AG04450 (cell line): ENCODE data around the gene CELA2A. TPM values are rescaled to one million over a fixed set of nuclear protein-coding genes. Genes with fewer than 3 reads are reported as not detected.

ENCODE experiments used
- CTCF ChIA-PET: fragments of 300-600, 350-600 bp; formaldehyde crosslinking; extraction: SDS; loops from one replicate; lab custom pipeline; 2022; ENCODE audit warnings: antibody characterized with exemption, inconsistent platforms; lab: Charles Lee
- POLR2A ChIA-PET: fragments of 350-600 bp; formaldehyde crosslinking; extraction: SDS; loops from one replicate; lab custom pipeline; 2021; ENCODE audit warnings: antibody characterized with exemption, inconsistent platforms; lab: Yijun Ruan, JAX
- DNase-seq: peaks from one replicate; pipeline ENCODE4 v3.0.0-alpha.2; 2011; ENCODE audit warnings: low read depth, low spot score
- H3K27ac ChIP-seq: one replicate; pipeline ENCODE4 v1.5.1; 2012; ENCODE audit warnings: low read depth, low read length, control low read depth
- H3K27me3 ChIP-seq: one replicate; pipeline ENCODE4 v1.6.0; 2012; ENCODE audit warnings: low read length; ENCODE audit not compliant: control insufficient read depth, insufficient read depth
- H3K4me3 ChIP-seq: 2 replicates; pipeline ENCODE4 v1.5.1; 2011; ENCODE audit warnings: mild to moderate bottlenecking, low read depth, low read length, control low read depth
- H3K9me3 ChIP-seq: 2 replicates; pipeline ENCODE4 v1.5.1; 2012; ENCODE audit warnings: low read length; ENCODE audit not compliant: control insufficient read depth, insufficient read depth
- CTCF ChIP-seq: IDR thresholded peaks from 2 replicates; pipeline ENCODE4 v1.5.1; 2011; ENCODE audit warnings: low read depth, low read length, control low read depth, inconsistent platforms
- polyA plus RNA-seq: library from polyadenylated mRNA; depleted of rRNA; stranded (reverse); fragments of >200 nt; gene quantifications from 2 replicates; pipeline ENCODE4 v1.2.3, GENCODE V29; 2011

The CELA2A gene
- polyA plus RNA-seq, 1 experiment, result not detected

- no peak for TF ChIP-seq CTCF
- Histone ChIP-seq H3K27ac (no peak overlapping the region), H3K27me3 (peaks cover 2% of the 10 kb centered on the region), H3K4me3 (peak overlapping the region; percentile 82), H3K9me3 (peaks cover 3% of the 10 kb centered on the region; the same call in 1 of the 2 replicates)
- DNase-seq, result no peak
- POLR2A ChIA-PET, result no interaction called here
- CTCF ChIA-PET, result no interaction called here
Measured at GRCh38 chr1:15410223-15410883, 46.2 kb upstream of the CELA2A start.

GRCh38 chr1:15410884-15411245, 45.7 kb upstream of the CELA2A start:
- Histone ChIP-seq H3K27me3 (no peaks in the 10 kb centered on the region), H3K4me3 (peak overlapping the region; percentile 82), H3K27ac (no peak overlapping the region), H3K9me3 (peaks cover 3% of the 10 kb centered on the region; the same call in 1 of the 2 replicates)
- no peak for DNase-seq
- CTCF ChIA-PET, result no interaction called here
- POLR2A ChIA-PET, result interaction anchor here (1.9 kb wide), 1 partner anchor 88 kb away, joined by 5 read pairs; no protein-coding TSS in a partner anchor
- no peak for TF ChIP-seq CTCF

GRCh38 chr1:15411593-15412137, 44.9 kb upstream of the CELA2A start:
- ChIA-PET CTCF (interaction anchor here (1.7 to 2.1 kb wide), 2 partner anchors 19 to 88 kb away, joined by 4 to 10 read pairs; no protein-coding TSS in a partner anchor), POLR2A (interaction anchor here (1.9 kb wide), 1 partner anchor 88 kb away, joined by 5 read pairs; no protein-coding TSS in a partner anchor)
- no peak for TF ChIP-seq CTCF
- H3K27me3 ChIP-seq, result no peaks in the 10 kb centered on the region
- H3K27ac ChIP-seq, result no peak overlapping the region
- H3K4me3 ChIP-seq, result peak overlapping the region; percentile 82
- peaks cover 3% of the 10 kb centered on the region; the same call in 1 of the 2 replicates for H3K9me3 ChIP-seq
- no peak for DNase-seq

GRCh38 chr1:15412175-15412800, 44.2 kb upstream of the CELA2A start:
- DNase-seq, result no peak
- ChIA-PET CTCF (interaction anchor here (1.2 to 2.1 kb wide), 3 partner anchors 15 to 89 kb away, joined by 4 to 10 read pairs (median 4); no protein-coding TSS in a partner anchor), POLR2A (interaction anchor here (1.9 kb wide), 1 partner anchor 89 kb away, joined by 5 read pairs; no protein-coding TSS in a partner anchor)
- peak overlapping the region; percentile 82 for H3K4me3 ChIP-seq
- no peaks in the 10 kb centered on the region for H3K27me3 ChIP-seq
- no peak overlapping the region for H3K27ac ChIP-seq
- TF ChIP-seq CTCF, result no peak
- H3K9me3 ChIP-seq, result peaks cover 3% of the 10 kb centered on the region; the same call in 1 of the 2 replicates
